ENCODE results near the gene COL4A1. TPM values are rescaled to one million over a fixed set of nuclear protein-coding genes. Genes with fewer than 3 reads are reported as not detected.
A peak's percentile ranks its signal among the peaks of the same experiment; 100 is the strongest.

Gene COL4A1
- polyA plus RNA-seq, 1 experiment: 210 TPM

DNA sequence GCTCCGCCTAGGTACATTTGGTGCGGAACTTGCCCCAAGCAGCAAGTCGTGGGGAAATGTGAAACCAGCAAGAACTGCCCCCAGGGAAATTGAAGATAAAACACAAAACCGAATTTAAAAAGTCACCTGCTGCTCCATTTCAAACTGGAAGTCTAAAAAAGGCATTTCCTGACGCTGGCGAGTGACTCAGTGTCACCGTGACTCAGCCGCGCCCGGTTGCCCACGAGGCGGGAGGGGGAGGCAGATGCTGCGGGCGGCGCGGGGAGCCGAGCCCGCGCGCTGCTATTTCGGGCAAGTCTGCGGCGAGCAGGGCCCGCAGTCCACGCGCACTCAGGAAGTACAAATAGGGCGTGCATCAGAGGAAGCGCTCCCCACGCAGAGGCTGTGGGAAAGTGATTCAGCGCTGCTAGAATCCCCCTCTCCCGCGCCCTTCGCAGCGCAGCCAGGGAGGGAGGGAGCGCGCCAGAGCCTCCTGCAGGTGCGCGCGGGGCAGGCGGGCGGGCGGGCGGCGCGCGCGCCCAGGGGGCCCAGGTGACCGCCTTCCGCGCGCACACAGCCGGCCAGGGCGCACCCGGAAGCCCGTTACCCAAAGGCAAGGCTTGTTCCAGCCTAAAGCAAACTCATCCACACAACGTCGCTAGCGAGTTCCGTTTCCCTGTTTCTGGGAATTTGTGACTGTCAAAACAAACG is 168.8 kb downstream of the COL4A1 start:
- no peak overlapping the region for H3K27ac ChIP-seq (ENCODE audit: low read depth, low read length)
- no peaks in the 10 kb centered on the region for H3K27me3 ChIP-seq (ENCODE audit: control insufficient read depth, insufficient read depth, low read length)
- DNase-seq (ENCODE audit: low read depth, low spot score): no peak
- peak overlapping the region; percentile 67 for H3K4me3 ChIP-seq (ENCODE audit: low read depth, low read length)
- TF ChIP-seq, protein P1, sequence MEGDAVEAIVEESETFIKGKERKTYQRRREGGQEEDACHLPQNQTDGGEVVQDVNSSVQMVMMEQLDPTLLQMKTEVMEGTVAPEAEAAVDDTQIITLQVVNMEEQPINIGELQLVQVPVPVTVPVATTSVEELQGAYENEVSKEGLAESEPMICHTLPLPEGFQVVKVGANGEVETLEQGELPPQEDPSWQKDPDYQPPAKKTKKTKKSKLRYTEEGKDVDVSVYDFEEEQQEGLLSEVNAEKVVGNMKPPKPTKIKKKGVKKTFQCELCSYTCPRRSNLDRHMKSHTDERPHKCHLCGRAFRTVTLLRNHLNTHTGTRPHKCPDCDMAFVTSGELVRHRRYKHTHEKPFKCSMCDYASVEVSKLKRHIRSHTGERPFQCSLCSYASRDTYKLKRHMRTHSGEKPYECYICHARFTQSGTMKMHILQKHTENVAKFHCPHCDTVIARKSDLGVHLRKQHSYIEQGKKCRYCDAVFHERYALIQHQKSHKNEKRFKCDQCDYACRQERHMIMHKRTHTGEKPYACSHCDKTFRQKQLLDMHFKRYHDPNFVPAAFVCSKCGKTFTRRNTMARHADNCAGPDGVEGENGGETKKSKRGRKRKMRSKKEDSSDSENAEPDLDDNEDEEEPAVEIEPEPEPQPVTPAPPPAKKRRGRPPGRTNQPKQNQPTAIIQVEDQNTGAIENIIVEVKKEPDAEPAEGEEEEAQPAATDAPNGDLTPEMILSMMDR (IDR thresholded peaks at IDR 0.05; ENCODE audit: low read depth, low read length): no peak; the same call in 1 of the 2 replicates
- CTCF ChIA-PET: interaction anchor here (0.9 kb wide), 1 partner anchor 11 kb away, joined by 3 read pairs; no protein-coding TSS in a partner anchor
- POLR2A ChIA-PET: no interaction called here
- no peaks in the 10 kb centered on the region for H3K9me3 ChIP-seq (ENCODE audit: control insufficient read depth, insufficient read depth, low read length)

DNA sequence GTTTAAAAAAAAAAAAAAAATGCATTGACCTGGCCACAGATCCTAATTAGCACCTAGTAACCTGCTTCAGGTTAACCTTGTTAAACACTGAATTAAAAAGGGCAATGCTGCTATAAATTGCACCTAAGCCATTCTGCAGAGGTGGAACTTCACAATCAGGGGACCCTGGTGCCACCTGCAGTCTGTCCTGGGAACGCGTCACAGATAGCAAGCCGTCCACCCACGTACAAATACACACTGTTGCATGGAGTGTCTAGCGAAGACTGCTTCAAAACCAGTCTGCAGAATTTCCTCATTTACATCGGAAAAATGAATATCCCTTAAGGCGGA is 169.3 kb downstream of the COL4A1 start:
- ChIA-PET CTCF (no interaction called here), POLR2A (no interaction called here)
- H3K27ac ChIP-seq (ENCODE audit: low read depth, low read length): no peak overlapping the region
- no peaks in the 10 kb centered on the region for H3K27me3 ChIP-seq (ENCODE audit: control insufficient read depth, insufficient read depth, low read length)
- TF ChIP-seq, protein P1 (IDR thresholded peaks at IDR 0.05; ENCODE audit: low read depth, low read length): peak; percentile 23; the same call in 1 of the 2 replicates
- DNase-seq (ENCODE audit: low read depth, low spot score): no peak
- H3K9me3 ChIP-seq (ENCODE audit: control insufficient read depth, insufficient read depth, low read length): no peaks in the 10 kb centered on the region
- H3K4me3 ChIP-seq (ENCODE audit: low read depth, low read length): peak overlapping the region; percentile 67

- DNase-seq (ENCODE audit: low read depth, low spot score): no peak
- Histone ChIP-seq H3K27me3 (ENCODE audit: control insufficient read depth, insufficient read depth, low read length) (no peaks in the 10 kb centered on the region), H3K27ac (ENCODE audit: low read depth, low read length) (no peak overlapping the region), H3K4me3 (ENCODE audit: low read depth, low read length) (no peak overlapping the region), H3K9me3 (ENCODE audit: control insufficient read depth, insufficient read depth, low read length) (no peaks in the 10 kb centered on the region)
- POLR2A ChIA-PET: no interaction called here
- CTCF ChIA-PET: no interaction called here
- TF ChIP-seq, protein P1 (IDR thresholded peaks at IDR 0.05; ENCODE audit: low read depth, low read length): no peak
These were observed 170.0 kb downstream of the COL4A1 start for GRCh38 chr13:110136660-110137585.

- Histone ChIP-seq H3K4me3 (ENCODE audit: low read depth, low read length) (no peak overlapping the region), H3K27me3 (ENCODE audit: control insufficient read depth, insufficient read depth, low read length) (no peaks in the 10 kb centered on the region), H3K27ac (ENCODE audit: low read depth, low read length) (no peak overlapping the region), H3K9me3 (ENCODE audit: control insufficient read depth, insufficient read depth, low read length) (no peaks in the 10 kb centered on the region)
- TF ChIP-seq, protein P1 (IDR thresholded peaks at IDR 0.05; ENCODE audit: low read depth, low read length): no peak
- no peak for DNase-seq (ENCODE audit: low read depth, low spot score)
- ChIA-PET CTCF (no interaction called here), POLR2A (no interaction called here)
These were observed 170.9 kb downstream of the COL4A1 start for GRCh38 chr13:110135977-110136597.

Data from AG04450 (cell line).